ENCODE data around the gene MAPKAPK3.

The MAPKAPK3 gene

DNA sequence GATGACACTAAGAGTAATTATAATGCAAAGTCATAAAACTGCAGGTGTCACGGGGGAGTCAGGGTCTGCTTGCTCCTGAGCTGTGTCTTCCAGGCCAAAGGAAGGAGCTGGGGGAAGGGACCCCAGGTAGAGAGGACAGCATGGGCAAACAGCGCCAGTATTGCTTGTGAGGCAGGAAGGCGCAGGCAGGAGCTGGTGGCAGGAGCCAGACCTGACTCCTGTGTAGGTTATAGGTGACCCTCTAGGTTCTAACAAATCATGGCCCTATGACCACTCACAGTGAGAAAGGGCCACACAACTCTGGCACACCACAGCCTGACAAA, 7.2 kb upstream of the MAPKAPK3 start:
- no peak for DNase-seq

DNA sequence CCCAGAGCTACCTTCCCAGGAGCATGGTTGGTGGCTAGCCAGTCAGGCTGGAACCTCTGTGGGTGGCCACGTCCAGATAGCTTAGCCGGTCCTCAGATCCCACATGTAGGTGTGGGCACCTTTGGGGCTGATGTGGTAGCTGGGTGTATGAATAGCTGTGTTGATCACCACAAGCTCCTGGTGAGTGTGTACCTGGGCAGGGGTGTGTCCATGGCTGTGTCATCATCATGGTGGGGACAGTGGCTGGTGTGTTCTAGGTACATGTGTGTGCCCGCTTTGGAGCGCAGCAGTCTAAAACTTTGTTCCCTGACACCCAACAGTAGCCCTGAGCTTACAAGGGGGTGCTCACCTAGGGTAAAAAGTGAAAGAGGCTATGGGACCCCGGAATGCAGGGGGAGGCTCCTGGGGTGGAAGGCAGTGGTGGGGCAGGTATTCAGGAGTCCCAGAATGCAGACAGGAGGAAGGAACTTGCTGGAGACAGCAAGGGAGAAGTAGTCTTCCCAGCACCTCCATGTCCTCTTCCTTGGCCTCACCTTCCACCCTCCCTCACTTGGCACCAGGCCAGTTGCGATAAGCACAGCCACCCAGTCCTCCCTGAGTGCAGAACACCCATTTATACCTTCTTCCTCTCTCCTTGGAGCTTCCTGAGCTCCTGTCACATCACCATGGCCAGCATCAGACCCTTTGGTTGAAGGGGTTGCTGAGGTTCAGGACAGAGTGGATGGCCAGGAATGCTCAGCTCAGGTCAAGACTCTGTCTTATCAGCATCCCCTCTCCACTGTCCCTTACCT, 6.6 kb upstream of the MAPKAPK3 start:
- no peak for DNase-seq

DNA sequence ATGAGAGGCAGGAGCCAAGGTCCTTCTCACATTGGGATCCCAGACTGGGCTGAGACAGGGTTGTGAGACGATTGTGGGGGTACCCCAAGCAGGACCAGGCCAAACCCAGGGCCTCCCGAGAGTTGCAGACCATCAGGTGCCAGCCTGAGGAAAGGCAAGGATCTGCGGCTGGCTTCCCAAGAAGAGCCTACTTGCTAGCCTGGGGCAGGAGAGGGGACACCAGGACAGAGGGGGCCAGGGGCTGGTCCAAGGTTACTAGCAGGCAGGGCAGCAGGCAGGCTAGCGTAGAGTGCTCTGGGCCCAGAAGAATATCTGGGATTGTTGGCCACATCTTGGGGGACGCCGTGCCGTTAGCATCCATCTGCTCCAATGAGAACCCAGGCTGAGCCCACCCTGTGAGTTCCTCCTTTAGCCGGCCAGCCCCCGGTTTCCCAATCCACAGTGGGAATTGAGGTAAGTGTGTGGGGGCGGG, 5.9 kb upstream of the MAPKAPK3 start:
- DNase-seq: no peak

DNA sequence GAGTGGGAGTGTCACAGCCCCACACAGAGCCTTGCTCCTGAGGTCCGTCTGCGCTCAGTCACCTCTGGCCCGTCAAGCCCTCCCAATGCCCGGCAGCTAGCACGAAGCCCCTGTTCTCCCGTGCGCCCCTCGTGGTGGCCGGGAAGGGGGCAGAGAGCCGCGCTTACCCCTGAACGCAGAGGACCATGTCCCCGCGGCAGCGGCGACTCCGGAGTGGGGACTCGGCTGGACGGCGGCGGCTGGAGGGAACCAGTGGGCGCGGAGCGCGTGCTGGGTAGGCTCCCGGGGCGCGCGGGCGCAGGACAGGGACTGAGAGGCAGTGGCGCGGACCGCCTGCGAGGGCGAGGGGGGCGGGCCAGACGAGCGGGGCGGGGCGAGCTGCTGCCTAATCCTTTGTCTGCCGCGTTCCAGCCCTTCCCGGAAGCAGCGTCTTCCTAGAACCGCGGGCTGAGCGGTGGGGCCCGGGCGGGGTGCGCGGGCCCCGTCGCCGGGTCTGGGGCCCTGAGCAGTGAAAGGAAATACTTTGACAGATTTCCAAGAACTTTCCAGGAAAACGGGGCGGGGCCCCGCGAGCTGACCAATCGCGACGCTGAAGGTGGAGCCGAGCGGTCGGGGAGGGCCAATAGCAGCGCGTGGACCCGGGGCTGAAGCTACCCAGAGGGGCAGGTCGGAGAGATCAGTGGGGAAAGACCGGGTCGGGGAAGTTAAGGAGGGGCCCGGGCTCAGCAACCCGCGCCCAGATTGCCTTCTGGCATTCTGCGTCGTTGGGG, 5.3 kb upstream of the MAPKAPK3 start, which contains the start of gene CISH:
TSS of gene CISH (minus strand) at position 311 of the 770 bp plus-strand sequence. CDS start at position 187, 124 bp downstream.
- no peak for DNase-seq

DNA sequence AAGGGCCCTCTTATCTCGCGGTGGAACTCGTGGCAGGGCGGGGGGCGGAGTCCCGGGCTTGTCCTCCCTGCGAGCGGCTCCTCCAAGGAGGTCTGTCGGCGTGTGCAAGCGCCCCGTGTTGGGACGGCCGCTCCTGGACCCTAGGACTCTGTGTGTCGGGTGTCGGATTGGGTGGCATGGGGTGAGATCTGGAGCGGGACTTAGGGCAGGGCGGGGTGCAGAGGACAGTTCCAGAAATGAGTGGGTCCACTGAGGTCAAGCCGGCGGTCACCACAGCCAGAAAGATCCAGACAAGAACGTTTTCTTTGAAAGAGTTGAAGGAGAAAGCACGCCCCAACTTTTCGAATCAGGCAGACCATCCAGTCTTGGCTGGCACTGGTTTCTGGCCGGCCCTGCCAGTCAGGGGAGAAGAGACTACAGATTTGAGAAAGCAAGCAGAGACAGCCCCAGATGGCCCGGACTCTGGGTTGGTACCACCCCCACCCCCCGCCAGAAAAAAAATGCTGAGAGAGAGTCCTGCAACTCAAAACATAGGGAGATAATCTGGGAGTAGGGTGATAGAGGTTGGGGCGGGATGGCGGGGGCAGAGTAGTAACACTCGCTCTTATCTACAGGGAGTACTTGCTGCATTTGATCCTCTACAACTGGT, 4.6 kb upstream of the MAPKAPK3 start:
- DNase-seq: no peak

DNA sequence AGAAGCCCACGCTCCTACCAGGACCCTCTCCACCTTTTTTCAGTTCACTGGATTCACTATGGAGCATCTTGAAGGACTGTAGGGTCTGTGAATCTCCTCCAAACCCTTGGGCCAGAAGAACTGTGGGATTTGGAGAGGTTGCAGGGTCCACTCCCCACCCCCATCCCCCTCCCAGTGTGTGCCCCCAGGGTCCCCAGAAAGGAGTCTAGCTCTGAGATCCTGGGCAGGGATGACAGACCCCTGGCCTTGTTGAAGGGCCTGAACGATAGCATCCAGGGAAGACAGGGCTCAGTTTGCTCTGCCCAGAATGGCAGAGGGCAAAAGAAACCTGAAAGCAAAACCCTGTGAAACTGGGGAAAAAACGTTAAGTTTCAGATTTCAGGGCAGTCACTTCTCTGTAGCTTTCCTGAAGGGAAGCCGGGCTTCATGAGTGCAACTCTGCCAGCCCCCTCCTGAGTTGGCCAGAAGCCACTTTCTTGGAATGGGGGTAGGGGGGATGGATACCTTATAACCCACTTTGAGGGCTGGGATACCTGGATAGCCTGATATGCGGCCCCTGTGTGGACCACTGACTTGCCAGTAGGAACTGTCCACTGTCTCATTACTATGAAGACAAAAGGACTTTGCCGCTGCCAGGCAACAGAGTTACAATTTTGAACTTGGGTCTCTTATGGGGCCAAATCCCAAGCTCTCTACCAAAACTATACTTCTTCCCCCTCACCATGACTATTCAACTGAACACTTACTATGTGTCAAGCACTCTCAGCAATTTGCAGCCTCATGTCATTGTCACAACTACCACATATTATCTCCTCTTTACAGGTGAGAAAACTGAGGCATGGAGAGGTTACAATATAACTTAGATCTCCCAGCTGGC, 3.7 kb upstream of the MAPKAPK3 start:
- no peak for DNase-seq

DNA sequence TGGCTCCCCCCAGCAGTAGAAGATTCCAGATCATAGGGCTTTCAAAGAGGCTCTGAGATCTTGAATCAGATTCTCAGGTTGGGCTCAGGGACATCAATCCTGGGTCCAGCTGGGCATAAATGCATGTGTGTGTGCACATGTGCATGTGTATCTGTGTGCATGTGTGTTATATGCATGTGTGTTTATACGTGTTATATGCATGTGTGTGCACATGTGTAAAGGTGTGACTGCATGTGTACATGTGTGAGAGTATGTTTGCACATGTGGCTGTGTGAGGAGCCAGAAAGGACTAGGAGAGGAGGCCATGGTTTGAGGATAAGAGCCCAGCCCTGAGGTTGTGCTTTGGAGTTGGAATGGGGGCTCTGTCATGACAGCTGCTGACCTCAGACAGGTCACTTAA, 1.8 kb upstream of the MAPKAPK3 start:
- no peak for DNase-seq

DNA sequence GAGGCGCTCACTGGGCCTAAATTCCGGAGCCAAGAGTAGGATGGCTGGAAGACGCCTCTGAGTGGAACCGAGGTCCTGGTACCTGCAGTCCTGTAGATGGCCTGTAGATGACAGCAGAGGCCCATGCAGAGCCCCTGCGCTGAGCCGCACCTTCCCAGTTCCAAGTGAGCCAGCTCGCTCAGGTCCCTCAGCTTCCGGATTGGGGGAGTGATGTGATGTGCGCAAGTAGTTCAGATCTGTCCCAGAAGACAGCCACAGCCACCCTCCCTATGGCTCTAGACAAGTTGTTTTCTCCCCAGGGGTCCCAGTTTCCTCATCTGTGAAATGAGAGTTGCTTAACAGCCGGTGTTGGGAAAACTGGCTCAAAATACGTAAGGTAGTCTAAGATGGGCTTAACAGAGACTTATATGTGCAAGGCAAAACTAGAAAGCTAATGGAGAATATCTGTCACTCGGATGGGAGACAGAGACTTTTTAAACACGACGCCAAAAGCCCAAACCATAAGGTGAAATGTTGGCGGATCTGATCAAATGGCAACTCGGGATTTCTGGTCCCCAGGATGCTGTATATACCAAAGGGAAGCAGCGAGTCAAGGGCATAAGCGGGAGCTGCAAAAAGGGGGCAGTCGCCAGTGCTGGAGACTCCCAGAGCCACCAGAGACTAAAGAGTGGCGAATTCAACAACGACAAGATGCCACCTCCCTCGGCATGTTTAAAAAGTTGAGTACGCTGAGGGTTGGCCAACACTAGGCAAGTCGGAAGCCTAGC, 765 bp upstream of the MAPKAPK3 start:
- DNase-seq: no peak

DNA sequence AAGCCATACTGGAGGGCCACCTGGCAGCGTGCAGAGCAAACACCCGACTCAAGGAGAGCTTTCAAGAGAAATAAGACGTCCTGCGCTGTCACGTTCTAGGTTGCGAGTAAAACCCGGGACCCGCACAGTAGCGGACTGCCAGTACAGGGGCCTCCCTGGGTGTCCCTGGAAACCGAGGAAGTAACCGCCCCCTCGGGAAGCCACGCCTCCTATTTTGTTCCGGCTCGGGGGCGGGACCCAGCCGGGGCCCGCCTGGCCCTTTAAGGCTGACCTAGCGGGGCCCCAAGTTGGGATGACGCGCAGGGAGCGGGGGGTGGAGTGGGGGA, 218 bp upstream of the MAPKAPK3 start:
- peak; percentile 3 for DNase-seq

DNA sequence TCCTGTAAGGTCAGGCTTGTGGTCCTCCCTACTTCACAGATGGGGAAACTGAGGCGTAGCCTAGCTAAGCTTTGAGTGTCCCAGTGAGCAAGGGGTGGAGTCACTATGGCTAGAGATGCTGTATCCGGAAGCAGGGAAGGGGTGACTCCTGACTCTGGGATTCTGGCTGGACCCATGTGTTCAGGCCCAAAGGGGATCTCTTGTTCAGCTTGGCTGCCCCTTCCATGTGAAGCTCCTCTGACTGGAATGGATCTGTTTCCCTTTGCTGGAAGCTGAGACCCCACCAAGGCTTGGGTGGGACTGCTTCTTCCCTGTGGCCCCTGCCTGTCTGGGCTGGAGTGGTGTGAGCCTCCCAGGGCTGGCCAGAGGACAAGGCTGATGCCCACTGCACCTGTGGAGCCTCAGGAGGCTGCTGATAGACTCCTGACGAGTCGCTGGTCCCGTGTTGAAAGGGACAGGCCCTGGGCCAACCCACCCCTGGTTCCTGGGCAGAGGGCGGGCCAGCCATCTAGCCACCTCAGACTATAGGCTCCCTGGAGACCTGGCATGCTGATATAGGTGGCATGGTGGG, 1.0 kb downstream of the MAPKAPK3 start:
- DNase-seq: no peak

DNA sequence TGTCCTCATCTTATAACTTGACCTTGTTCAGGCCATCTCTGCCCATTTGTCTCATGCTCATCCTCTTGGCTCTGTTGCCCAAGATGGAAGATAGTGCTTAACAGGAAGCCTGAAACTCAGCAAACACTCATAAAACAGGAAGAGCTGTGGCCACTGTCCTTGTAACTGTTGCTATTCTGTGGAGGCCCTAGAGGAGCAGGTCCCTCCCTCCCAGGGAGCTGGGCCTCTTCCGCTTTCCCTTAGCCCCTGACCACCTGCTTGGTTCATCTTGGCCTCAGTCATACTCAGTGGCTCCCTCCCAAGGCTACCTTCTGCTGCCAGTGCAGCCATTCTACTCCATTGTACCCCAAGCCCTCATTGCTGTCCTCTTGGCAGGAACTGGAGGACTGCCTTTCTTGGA, 3.5 kb downstream of the MAPKAPK3 start:
- no peak for DNase-seq

DNA sequence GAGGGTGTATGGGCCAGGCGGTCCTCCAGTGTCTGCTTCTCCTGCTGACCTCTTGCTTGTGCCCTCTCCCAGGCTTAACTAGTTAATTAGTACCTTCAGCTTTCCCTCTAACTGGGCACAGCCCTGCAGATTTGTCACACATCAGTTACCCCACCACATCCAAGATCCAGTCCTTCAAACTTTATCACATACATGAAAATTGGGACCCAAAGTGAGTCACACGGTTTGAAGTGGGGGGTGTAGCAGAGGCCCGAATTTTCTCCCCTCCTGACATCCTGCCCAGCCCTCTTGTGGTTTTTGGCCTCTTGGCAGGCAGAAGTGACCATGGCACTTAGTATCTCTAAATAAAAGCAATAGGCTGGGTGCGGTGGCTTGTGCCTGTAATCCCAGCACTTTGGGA, 3.9 kb downstream of the MAPKAPK3 start:
- no peak for DNase-seq

DNA sequence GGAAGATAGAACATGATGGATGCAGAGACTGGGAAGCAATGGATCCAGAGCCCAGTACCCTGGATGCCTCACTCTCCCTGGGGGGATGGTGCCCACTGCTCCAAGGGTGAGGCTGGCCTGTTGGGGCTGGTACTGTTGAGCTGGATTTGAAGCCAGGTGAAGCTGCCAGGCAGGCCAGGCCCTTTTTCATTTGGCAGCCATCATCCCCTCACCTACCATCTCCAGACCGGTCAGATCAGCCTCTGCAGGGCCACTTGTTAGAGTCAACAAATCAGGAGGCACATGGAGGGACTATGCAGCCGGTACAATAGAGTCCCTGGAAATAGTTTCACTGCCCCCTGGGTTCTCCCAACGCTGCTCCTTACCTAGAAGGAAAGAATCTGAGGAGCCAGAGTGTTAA, 5.9 kb downstream of the MAPKAPK3 start:
- no peak for DNase-seq

DNA sequence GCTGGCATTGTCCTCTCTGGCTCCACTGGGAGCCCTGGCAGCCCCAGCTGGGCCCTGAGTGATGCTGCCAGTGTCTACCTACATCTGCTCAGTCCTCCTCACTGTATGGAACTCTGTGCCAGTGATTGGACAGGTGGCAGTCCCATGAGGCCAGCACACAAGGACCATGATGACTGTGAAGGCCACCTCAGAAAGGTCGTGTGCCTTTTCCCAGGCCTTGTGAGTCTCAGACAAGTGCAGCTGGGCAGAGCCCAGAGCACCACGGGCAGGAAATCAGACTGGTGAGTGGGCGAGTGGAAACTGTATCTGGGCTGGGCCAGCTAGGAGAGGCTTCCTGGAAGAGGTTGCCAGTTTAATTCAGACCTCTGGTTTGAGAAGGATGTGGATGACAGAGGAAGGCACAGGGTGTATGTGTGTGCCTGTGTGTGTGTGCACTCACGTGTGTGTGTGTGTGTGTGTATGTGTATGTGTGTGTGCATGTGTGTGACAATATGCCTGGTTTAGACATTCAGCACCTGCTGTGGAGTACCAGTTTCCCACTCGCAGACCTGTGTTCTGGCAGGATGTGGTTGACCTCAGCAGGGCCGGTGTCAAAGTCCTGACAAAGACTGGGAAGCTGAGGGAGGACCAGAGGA, 7.0 kb downstream of the MAPKAPK3 start:
- DNase-seq: no peak

DNA sequence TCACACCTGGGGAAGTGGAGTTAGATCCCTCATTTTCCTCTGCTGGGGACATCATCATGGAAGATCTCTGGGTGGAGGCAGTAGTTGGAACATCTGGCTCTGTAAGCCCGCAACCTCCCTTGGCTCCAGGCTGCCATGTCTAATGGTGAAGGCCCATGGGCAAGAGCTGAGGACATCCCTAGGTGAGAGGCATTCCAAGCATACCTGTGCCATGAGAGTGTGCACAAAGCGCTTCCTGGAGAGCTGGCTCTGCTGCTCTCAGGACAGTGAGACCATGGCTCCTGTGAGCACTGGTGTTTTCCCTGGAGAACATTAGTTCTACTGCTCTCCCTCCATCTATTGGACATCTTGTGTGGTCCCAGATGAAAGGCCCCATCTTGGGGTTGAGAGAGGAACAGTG, 7.7 kb downstream of the MAPKAPK3 start:
- no peak for DNase-seq

DNA sequence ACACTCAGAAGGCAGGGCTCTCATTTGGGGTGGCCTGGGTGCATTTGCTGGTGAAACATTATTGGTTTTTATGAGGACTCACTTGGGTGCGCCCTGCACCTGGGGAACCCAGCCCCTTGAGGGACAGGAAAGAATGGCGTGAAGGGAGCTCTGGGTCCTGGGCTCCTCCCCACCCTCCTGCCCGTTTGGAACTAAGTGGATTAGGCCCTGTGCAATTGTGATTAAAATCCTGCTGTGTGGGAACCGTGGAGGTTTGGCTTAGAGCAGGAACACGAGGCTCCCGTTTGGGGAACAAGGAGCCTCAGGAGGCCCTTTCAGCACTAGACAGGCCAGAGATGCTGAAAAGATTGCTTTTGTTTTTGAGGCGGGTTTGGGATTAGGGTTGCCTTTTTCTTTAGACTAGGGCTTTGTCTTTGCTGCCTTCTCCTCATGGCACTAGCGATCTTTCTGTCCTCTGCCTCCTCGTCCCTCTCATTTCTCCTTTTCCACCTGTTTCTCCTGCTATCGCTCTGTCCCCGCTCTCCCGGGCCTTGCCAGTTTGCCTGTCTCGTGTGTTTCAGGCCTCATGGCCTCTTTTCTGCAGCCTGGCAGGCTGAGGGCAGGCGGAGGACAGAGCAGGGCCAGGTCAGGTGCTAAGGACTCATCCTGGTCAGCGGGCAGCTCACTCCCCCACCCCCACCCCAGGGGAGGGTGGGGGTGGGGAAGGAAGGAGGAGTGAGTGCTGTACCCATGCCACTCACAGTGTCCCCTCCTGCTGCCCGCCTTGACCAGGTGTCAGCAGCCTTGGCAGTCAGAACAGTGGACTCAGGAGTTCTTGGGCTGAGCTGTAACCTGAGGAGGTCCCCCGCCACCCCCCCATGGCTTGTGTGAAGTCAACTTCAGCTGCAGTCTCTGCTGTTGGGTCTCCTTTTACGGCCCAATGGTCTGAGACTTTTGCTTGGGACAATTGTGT, 8.6 kb downstream of the MAPKAPK3 start:
- DNase-seq: no peak

DNA sequence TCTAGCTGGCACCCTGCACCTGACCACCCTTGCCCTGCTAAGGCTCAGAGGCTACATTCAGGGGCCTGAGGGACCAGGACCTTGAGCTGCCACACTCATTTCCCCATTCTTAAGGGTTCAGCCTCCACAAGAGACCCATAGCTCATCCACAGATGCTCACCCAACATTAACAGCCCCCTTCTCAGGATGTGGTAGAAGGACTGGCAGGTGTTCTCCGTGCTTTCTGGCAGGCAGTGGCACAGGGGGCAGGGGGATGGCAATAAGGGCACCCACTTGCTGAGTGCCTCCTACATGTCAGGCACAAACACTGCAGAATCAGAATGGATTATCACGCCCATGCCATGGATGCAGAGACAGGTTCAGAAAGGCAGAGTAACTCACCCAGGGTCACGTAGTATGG, 9.4 kb downstream of the MAPKAPK3 start:
- no peak for DNase-seq

DNA sequence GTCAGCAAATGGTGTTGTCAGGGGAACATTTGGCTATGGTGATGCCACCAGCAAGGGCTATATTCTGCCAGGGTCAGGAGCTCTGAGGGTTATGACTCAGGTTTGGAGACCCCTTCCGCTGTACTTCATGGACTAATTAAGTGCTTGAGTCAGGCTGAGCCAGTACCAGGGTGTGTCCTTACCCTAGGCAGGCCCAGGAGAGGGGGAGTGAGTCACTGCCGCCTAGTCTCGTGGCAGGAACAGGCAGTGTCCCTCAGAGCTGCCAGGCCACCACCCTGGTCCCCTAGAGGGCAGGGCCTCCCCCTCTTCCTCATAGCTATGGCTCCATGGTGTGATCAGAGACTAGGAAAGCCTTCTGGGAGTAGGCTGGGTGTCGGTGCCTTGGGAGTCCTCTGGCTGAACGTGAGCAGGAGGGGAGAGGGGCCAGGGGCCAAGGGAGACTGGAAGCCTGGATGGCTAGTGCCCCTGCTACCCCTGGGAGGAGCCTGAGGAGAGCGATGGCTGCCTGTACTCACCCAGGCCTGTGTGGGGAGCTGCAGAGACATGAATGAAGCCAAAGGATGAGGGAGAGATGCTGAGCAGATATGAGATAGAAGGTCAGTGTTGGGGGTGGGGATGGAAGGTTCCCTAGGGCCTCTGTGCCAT, 10.6 kb downstream of the MAPKAPK3 start:
- DNase-seq: no peak

DNA sequence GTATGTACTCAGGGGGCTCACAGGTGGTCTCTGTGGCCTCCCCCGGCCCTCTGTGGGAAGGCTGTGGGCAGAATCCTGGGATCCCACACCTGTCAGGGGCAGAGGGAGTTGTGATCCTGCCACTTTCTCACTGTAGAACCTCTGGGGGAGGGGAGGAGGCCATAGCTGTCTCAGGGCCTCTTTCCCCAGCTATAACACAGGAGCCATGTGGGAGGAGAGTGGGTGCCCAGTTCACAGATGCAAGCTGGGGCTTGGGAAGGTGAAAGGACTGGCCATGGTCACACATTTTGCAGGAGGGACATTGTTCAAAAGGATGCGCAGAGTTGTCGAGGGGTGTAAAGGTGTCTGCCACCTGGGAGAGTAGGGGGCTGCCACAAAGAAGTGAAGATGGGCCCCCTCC, 11.7 kb downstream of the MAPKAPK3 start:
- DNase-seq: no peak

DNA sequence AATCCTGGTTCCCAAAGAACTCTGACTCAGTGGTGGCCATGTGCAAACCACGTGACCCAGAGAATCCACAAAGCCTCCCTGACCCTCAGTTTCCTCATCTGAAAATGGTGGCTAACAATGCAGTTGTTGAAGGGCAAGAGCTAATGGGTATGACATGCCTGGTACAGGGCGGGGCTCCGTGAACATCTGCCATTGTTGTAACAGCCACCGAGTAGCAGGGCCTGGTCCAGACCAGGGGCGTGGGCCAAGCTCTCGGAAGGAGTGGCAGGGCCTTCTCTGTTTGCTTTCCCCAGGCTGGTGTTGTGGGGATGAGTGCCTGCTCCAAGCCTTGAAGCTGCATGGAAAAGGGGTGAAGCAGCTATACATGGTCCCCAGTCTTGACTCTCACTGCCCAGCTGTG, 13.4 kb downstream of the MAPKAPK3 start:
- DNase-seq: no peak
